H1 (cell line): ENCODE results near the gene ZFP57. TPM values are rescaled to one million over a fixed set of nuclear protein-coding genes. Genes with fewer than 3 reads are reported as not detected.

Source experiments
- CTCF ChIA-PET: fragments of 300-600 bp; sonication (Branson Sonifier 250); formaldehyde crosslinking; loops from one replicate; lab custom pipeline; 2021; ENCODE audit not compliant: partially characterized antibody; lab: Charles Lee
- POLR2A ChIA-PET: fragments of 300-600 bp; sonication (Branson Sonifier 250); formaldehyde crosslinking; loops from one replicate; lab custom pipeline; 2021; ENCODE audit warnings: inconsistent platforms; ENCODE audit not compliant: partially characterized antibody; lab: Charles Lee
- DNase-seq, 2 experiments: peaks; one replicate each; pipeline versions ENCODE4 v3.0.0 to v3.0.0-alpha.2; 2010 to 2022; ENCODE audit warnings: low spot score in 2 of 2, low read depth in 1 of 2, mixed read lengths in 1 of 2
- FAIRE-seq: peaks from 2 replicates; lab custom pipeline; 2011; peaks lifted over from hg19 to GRCh38; lab: Jason Lieb, UNC
- H2AFZ ChIP-seq: 2 replicates; pipeline ENCODE4 v1.8.1; 2012; ENCODE audit warnings: low read length, inconsistent platforms
- H2AK5ac ChIP-seq: 2 replicates; pipeline ENCODE4 v1.6.1; 2013; ENCODE audit warnings: low read depth, low read length
- H2BK120ac ChIP-seq: replicated peaks from 2 replicates; pipeline ENCODE3; 2013; ENCODE audit warnings: low read depth, low read length, inconsistent platforms
- H2BK12ac ChIP-seq: 2 replicates; pipeline ENCODE4 v1.6.1; 2013; ENCODE audit warnings: low read depth, low read length
- H2BK15ac ChIP-seq: 2 replicates; pipeline ENCODE4 v1.6.1; 2013; ENCODE audit warnings: low read length
- H2BK20ac ChIP-seq: 2 replicates; pipeline ENCODE4 v1.6.1; 2013; ENCODE audit warnings: low read length
- H2BK5ac ChIP-seq: 2 replicates; pipeline ENCODE4 v1.6.1; 2013; ENCODE audit warnings: low read depth, low read length
- H3K14ac ChIP-seq: 2 replicates; pipeline ENCODE4 v1.6.1; 2013; ENCODE audit warnings: inconsistent platforms; ENCODE audit not compliant: insufficient read length
- H3K18ac ChIP-seq: 2 replicates; pipeline ENCODE4 v1.6.1; 2013; ENCODE audit warnings: low read length; ENCODE audit errors: extremely low read depth
- H3K23ac ChIP-seq: 2 replicates; pipeline ENCODE4 v1.6.1; 2013; ENCODE audit warnings: inconsistent platforms; ENCODE audit not compliant: insufficient read length
- H3K23me2 ChIP-seq: 2 replicates; pipeline ENCODE4 v1.6.1; 2013; ENCODE audit warnings: low read depth, low read length
- H3K27ac ChIP-seq: 2 replicates; pipeline ENCODE4 v1.6.1; 2011; ENCODE audit warnings: low read depth, low read length, inconsistent platforms
- H3K27me3 ChIP-seq, 4 experiments: replicated peaks in 1 of 4; 1 replicate in 1 of 4; 2 replicates in 3 of 4; pipeline versions ENCODE4 v1.6.1 to v1.8.1; 2011 to 2013; ENCODE audit warnings: low read length in 3 of 4, mild to moderate bottlenecking in 3 of 4, inconsistent platforms in 2 of 4, mixed read lengths in 2 of 4, moderate library complexity in 1 of 4; ENCODE audit not compliant: control insufficient read depth in 3 of 4, insufficient read depth in 3 of 4; ENCODE audit errors: extremely low read depth in 1 of 4
- H3K36me3 ChIP-seq, 4 experiments: 2 replicates each; pipeline versions ENCODE4 v1.6.1 to v1.8.1; 2011 to 2013; ENCODE audit warnings: mild to moderate bottlenecking in 4 of 4, low read length in 3 of 4, moderate library complexity in 2 of 4, control low read depth in 1 of 4, inconsistent platforms in 1 of 4; ENCODE audit not compliant: insufficient read depth in 4 of 4, control insufficient read depth in 2 of 4
- H3K4ac ChIP-seq: replicated peaks from 2 replicates; pipeline ENCODE3; 2013; ENCODE audit warnings: low read length, low read depth, mixed read lengths, inconsistent platforms; ENCODE audit not compliant: insufficient read length
- H3K4me1 ChIP-seq, 4 experiments: replicated peaks in 1 of 4; 1 replicate in 1 of 4; 2 replicates in 3 of 4; pipeline versions ENCODE4 v1.6.1 to v1.8.1; 2011 to 2013; ENCODE audit warnings: low read length in 3 of 4, inconsistent platforms in 2 of 4, mixed read lengths in 1 of 4; ENCODE audit not compliant: insufficient read depth in 4 of 4, control insufficient read depth in 3 of 4
- H3K4me2 ChIP-seq, 2 experiments: 2 replicates each; pipeline versions ENCODE4 v1.6.1 to v1.8.1; 2011 to 2013; ENCODE audit warnings: low read depth in 2 of 2, low read length in 2 of 2, control low read depth in 1 of 2, inconsistent platforms in 1 of 2, mild to moderate bottlenecking in 1 of 2; ENCODE audit not compliant: insufficient read depth in 1 of 2
- H3K4me3 ChIP-seq, 4 experiments: fragments of 200-600, 300-600 bp in 1 of 4; sonication (generic), shearing (Covaris generic), sonication (Bioruptor Twin) in 1 of 4; 2 replicates each; pipeline versions ENCODE4 v1.5.1 to v1.8.1; 2011 to 2016; ENCODE audit warnings: low read length in 4 of 4, low read depth in 3 of 4, control low read depth in 2 of 4, inconsistent platforms in 2 of 4, mild to moderate bottlenecking in 2 of 4, mixed read lengths in 1 of 4, moderate library complexity in 1 of 4; ENCODE audit not compliant: insufficient read depth in 2 of 4; ENCODE audit errors: extremely low read depth in 1 of 4
- H3K56ac ChIP-seq: replicated peaks from 2 replicates; pipeline ENCODE3; 2013; ENCODE audit warnings: low read depth, mild to moderate bottlenecking, mixed read lengths, low read length, inconsistent platforms; ENCODE audit not compliant: insufficient read length
- H3K79me1 ChIP-seq: 2 replicates; pipeline ENCODE4 v1.6.1; 2013; ENCODE audit warnings: low read depth, low read length, control low read depth
- H3K79me2 ChIP-seq, 2 experiments: 2 replicates each; pipeline versions ENCODE4 v1.6.1 to v1.8.1; 2012 to 2013; ENCODE audit warnings: low read length in 2 of 2, mild to moderate bottlenecking in 2 of 2, inconsistent platforms in 1 of 2; ENCODE audit not compliant: insufficient read depth in 2 of 2, control insufficient read depth in 1 of 2
- H3K9ac ChIP-seq, 4 experiments: replicated peaks in 1 of 4; 1 replicate in 1 of 4; 2 replicates in 3 of 4; pipeline versions ENCODE4 v1.6.1 to v1.8.1; 2011 to 2013; ENCODE audit warnings: low read depth in 3 of 4, low read length in 3 of 4, control low read depth in 2 of 4, mild to moderate bottlenecking in 2 of 4, moderate library complexity in 2 of 4, inconsistent platforms in 1 of 4; ENCODE audit errors: extremely low read depth in 1 of 4
- H3K9me3 ChIP-seq, 2 experiments: 2 replicates each; pipeline versions ENCODE4 v1.6.1 to v1.8.1; 2012 to 2013; ENCODE audit warnings: mild to moderate bottlenecking in 2 of 2, moderate library complexity in 2 of 2, control low read depth in 1 of 2, inconsistent platforms in 1 of 2, low read depth in 1 of 2, low read length in 1 of 2, mixed read lengths in 1 of 2; ENCODE audit not compliant: insufficient read depth in 2 of 2
- H4K20me1 ChIP-seq, 2 experiments: replicated peaks in 1 of 2; 2 replicates each; pipeline versions ENCODE3 to v1.8.1; 2011 to 2013; ENCODE audit warnings: inconsistent platforms in 2 of 2, low read length in 2 of 2, mild to moderate bottlenecking in 1 of 2; ENCODE audit not compliant: insufficient read depth in 2 of 2, control insufficient read depth in 1 of 2
- H4K5ac ChIP-seq: 2 replicates; pipeline ENCODE4 v1.6.1; 2013; ENCODE audit warnings: low read length, low read depth, mixed read lengths, inconsistent platforms; ENCODE audit not compliant: insufficient read length
- H4K8ac ChIP-seq: 2 replicates; pipeline ENCODE4 v1.8.0; 2013; ENCODE audit warnings: mild to moderate bottlenecking, moderate library complexity, low read length, inconsistent platforms; ENCODE audit not compliant: insufficient read depth; ENCODE audit errors: extremely low read depth
- H4K91ac ChIP-seq: replicated peaks from 2 replicates; pipeline ENCODE3; 2013; ENCODE audit warnings: low read length, mixed read lengths, inconsistent platforms; ENCODE audit not compliant: insufficient read length
- ATF3 ChIP-seq: IDR thresholded peaks from 2 replicates; pipeline ENCODE4 v1.6.1; 2011; ENCODE audit warnings: low read depth, mild to moderate bottlenecking, low read length; ENCODE audit not compliant: insufficient read depth
- BACH1 ChIP-seq: IDR thresholded peaks from 2 replicates; pipeline ENCODE4 v1.6.1; 2012; ENCODE audit warnings: low read length, improper control_type of control experiment
- CEBPB ChIP-seq: IDR thresholded peaks from 2 replicates; pipeline ENCODE4 v1.6.1; 2012; ENCODE audit warnings: low read depth, low read length
- CTCF ChIP-seq, 3 experiments: IDR thresholded peaks; 1 replicate in 2 of 3; 2 replicates in 1 of 3; pipeline versions ENCODE4 v1.5.1 to v1.6.1; 2011; ENCODE audit warnings: low read length in 3 of 3, mild to moderate bottlenecking in 3 of 3, inconsistent platforms in 2 of 3, low read depth in 1 of 3, moderate library complexity in 1 of 3; ENCODE audit not compliant: insufficient read depth in 1 of 3; ENCODE audit errors: control extremely low read depth in 1 of 3
- JUN ChIP-seq: IDR thresholded peaks from 2 replicates; pipeline ENCODE4 v1.6.1; 2011; ENCODE audit warnings: low read depth, mild to moderate bottlenecking, improper control_type of control experiment, low read length
- JUND ChIP-seq: IDR thresholded peaks from 2 replicates; pipeline ENCODE4 v1.6.1; 2011; ENCODE audit warnings: mild to moderate bottlenecking, improper control_type of control experiment, low read length
- MAX ChIP-seq: IDR thresholded peaks from 2 replicates; pipeline ENCODE4 v1.6.1; 2012; ENCODE audit warnings: inconsistent platforms
- NRF1 ChIP-seq: IDR thresholded peaks from 2 replicates; pipeline ENCODE4 v1.6.1; 2011; ENCODE audit warnings: mild to moderate bottlenecking, low read depth, low read length, improper control_type of control experiment
- SIN3A ChIP-seq, 2 experiments: IDR thresholded peaks in 1 of 2; conservative IDR thresholded peaks in 1 of 2; 2 replicates each; pipeline ENCODE4 v1.6.1; 2011 to 2012; ENCODE audit warnings: low read length in 2 of 2, improper control_type of control experiment in 1 of 2, low read depth in 1 of 2, mild to moderate bottlenecking in 1 of 2
- SIX5 ChIP-seq: IDR thresholded peaks from 2 replicates; pipeline ENCODE4 v1.6.1; 2011; ENCODE audit warnings: mild to moderate bottlenecking, low read depth, low read length
- TAF1 ChIP-seq: IDR thresholded peaks from 2 replicates; pipeline ENCODE4 v1.6.1; 2011; ENCODE audit warnings: mild to moderate bottlenecking, low read depth, low read length
- WGBS, 2 experiments: shearing (Covaris generic) in 1 of 2; methylation state at CpG; one replicate each; pipeline versions ENCODE4 v1.1.6 to v1.1.7; 2013 to 2015; ENCODE audit warnings: low lambda C conversion rate in 2 of 2, mixed read lengths in 2 of 2, inconsistent platforms in 1 of 2, low coverage in 1 of 2, missing lambda C conversion rate in 1 of 2; ENCODE audit not compliant: insufficient replicate concordance in 2 of 2, insufficient coverage in 1 of 2, insufficient read length in 1 of 2; ENCODE audit errors: extremely low coverage in 1 of 2, missing lambda C conversion rate in 1 of 2; 5-methylcytosine and 5-hydroxymethylcytosine counted together
- polyA plus RNA-seq, 7 experiments: library from polyadenylated mRNA; depleted of rRNA in 3 of 7; stranded (reverse) in 5 of 7; unstranded in 2 of 7; fragments of >200 nt in 5 of 7; fragments of 200-250 nt in 2 of 7; gene quantifications; 1 replicate in 5 of 7; 2 replicates in 1 of 7; 4 replicates in 1 of 7; pipeline versions ENCODE4 v1.2.1 to v1.2.3, GENCODE V29; 2011 to 2013; ENCODE audit warnings: missing spikeins in 2 of 7, mixed read lengths in 2 of 7
- total RNA-seq: library from RNA; stranded (reverse); fragmentation: NEBNext Ultra II Directional; extraction: Animal tissue kit (Norgen Biotek cat#: 25700); gene quantifications from 2 replicates; pipeline ENCODE4 v1.2.1, GENCODE V29; 2021

ZFP57 gene
- total and polyA plus RNA-seq, 2 of the 8 experiments (the other 6 are each of a cell fraction or from before 2014, with no cell fraction given), result 0.85 to 1.2 TPM

- Histone ChIP-seq H3K14ac (no peak overlapping the region), H3K9me3 (peaks cover 0 to 6% of the 10 kb centered on the region in 2 experiments; a peak in 2 of 4 replicates), H3K56ac (no peak overlapping the region), H4K5ac (no peak overlapping the region), H3K79me2 (no peaks in the 10 kb centered on the region), H3K4ac (no peak overlapping the region), H3K27me3 (no peaks in the 10 kb centered on the region), H2BK12ac (no peak overlapping the region), H4K20me1 (no peaks in the 10 kb centered on the region), H3K4me3 (no peak overlapping the region), H3K18ac (no peak overlapping the region), H3K4me1 (peaks cover 0 to 8% (median 1%) of the 10 kb centered on the region in 4 experiments; a peak in 4 of 7 replicates), H3K79me1 (no peaks in the 10 kb centered on the region), H3K23me2 (no peaks in the 10 kb centered on the region), H2BK20ac (no peak overlapping the region), H3K4me2 (no peak overlapping the region), H2BK15ac (no peak overlapping the region), H2BK120ac (no peak overlapping the region), H3K27ac (no peak overlapping the region), H4K8ac (no peak overlapping the region), H3K9ac (no peak overlapping the region), H2BK5ac (no peak overlapping the region), H4K91ac (no peak overlapping the region), H2AFZ (no peak overlapping the region), H3K36me3 (no peaks in the 10 kb centered on the region), H2AK5ac (no peak overlapping the region), H3K23ac (no peak overlapping the region)
- 87% methylated on average over 8 of the region's 8 CpGs; no CpG with 5 or more reads in 1 of the 2 experiments for WGBS, 2 experiments
- no peak for FAIRE-seq
- ChIA-PET CTCF (interaction anchor here (0.9 to 12.7 kb wide), 5 partner anchors 9 to 52 kb away, joined by 3 to 502 read pairs (median 6); partner anchors contain the start of gene MOG), POLR2A (interaction anchor here (1.2 kb wide), 1 partner anchor 32 kb away, joined by 3 read pairs; no protein-coding TSS in a partner anchor)
- no peak for DNase-seq
- TF ChIP-seq JUND, result no peak
- no peak for TF ChIP-seq SIX5
- TF ChIP-seq CTCF (IDR thresholded peaks at IDR 0.05; ENCODE audit: control extremely low read depth in 1 of 3, insufficient read depth in 1 of 3, low read depth in 1 of 3, low read length in 3 of 3), result no peak
- TF ChIP-seq TAF1, result no peak
- no peak for TF ChIP-seq JUN
- no peak for TF ChIP-seq CEBPB
- no peak for TF ChIP-seq BACH1
- TF ChIP-seq ATF3, result no peak
- TF ChIP-seq SIN3A (conservative IDR thresholded peaks at IDR 0.05 in 1 of 2, IDR thresholded peaks at IDR 0.05 in 1 of 2; ENCODE audit: low read depth in 1 of 2, low read length in 2 of 2), result no peak
- no peak for TF ChIP-seq NRF1
- TF ChIP-seq MAX, result no peak
Observed at GRCh38 chr6:29681811-29682210, 859 bp upstream of the ZFP57 start.
